GM03348 (cell line): ENCODE data around the gene KCNIP3.
"Not testable (repeated sequence)": the region's sequence is repeated elsewhere in the genome, so short reads cannot be mapped to it uniquely, and the experiment has no call there.

ENCODE experiments used
- DNase-seq: peaks from one replicate; pipeline ENCODE4 v3.0.0; 2012; ENCODE audit warnings: low spot score

The KCNIP3 gene

GRCh38 chr2:95296880-95297487 is at the start of gene KCNIP3:
TSS of gene KCNIP3 (plus strand) at chr2:95297347. CDS start at chr2:95297439, 92 bp downstream.
- DNase-seq = no peak

GRCh38 chr2:95258271-95258670 is 38.9 kb upstream of the KCNIP3 start:
- DNase-seq = peak; percentile 1

DNA sequence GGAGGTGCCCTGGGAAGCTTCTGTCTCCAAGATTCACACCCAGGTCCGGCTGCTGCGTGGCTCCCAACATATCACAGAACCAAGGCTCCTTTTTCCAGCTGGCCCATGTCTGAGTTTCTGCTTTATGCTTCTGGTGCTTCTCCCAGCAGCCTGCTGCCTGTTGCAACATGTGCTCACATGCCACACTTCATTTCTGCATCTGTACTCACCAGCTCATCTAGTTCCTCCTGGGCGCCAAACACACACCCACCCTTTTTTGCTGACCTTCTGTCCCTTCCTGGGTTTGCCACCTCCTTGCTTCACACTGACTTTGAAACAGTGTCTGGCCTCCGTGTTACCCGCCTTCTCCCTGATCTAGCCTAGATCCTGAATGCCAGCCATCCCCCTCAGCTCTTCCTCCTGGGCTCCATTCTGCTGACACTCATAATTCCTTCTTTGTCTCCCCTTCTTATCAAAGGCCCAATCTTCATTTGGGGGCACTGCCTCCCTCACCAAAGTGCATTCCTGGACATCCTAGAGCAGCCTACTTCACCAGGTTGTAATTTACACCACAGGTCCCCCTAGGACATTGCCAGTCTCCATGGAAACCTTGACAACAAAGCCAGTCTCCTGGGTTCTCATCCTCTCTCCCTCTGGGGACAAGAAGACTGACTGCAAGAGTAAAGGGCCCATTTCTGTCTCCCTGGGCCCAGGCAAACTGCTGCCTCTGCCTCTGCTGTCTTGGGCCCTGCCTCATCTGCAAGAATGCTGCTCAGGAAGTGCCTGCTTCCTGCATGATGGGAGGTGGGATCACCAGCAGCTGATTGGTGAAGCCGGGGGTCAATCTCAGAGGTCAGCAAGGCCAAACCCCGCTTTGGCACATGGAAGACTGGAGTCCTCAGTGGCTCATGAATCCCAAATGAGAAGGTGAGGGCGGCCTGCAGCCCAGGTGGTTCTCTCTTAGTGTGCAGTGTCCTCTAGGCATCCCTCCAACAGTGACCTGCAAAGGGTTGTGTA is 36.8 kb upstream of the KCNIP3 start:
- peak; percentile 50 for DNase-seq

- no peak for DNase-seq
These were observed 35.5 kb upstream of the KCNIP3 start for GRCh38 chr2:95261602-95262001.

DNA sequence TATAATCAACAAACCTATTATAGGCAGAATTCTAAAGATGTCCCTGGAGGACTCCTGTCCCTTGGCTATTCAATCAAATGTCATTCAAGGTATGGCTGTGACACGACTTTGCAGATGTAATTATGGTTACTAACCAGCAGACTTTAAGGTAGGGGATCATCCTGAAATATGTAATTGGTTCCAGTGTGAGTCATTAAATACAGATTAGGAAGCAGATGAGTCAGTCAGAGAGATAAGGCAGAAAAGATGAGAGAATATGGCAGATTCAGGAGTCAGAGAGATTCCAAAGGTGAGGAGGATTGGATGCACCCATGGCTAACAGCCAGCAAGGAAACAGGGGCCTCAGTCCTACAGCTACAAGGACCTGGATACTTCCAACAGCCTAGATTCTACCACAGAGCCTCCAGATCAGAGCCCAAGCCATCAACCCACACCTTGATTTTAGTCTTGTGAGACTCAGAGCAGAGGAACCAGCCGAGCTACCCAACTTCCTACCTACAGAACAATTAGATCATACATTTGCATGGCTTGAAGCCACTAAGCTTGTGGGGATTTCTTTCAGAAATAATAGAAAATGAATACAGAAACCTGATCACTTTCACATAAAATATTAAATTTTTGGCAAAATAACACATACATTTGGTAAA is 34.1 kb upstream of the KCNIP3 start:
- DNase-seq = no peak

DNA sequence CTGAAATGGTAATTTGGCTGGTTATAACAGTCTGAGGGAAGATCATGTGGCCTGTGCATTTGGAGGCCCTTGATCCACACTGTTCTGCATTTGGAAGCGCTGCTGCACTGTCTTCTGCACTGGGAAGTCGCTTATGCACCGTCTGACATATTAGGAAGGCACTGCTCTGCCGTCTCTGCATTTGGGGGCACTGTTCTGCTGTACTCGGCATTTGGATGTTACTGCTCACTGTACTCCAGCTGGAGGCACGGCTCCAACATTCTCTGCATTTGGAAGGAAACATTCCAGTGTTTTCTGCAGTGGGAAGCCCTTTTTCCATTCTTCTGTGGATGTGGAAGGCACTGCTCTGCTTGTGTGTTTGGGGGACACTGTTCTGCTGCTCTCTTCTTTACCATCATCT is 32.5 kb upstream of the KCNIP3 start:
- DNase-seq = no peak

- DNase-seq = no peak
These were observed 32.0 kb upstream of the KCNIP3 start for GRCh38 chr2:95265182-95265581.

DNA sequence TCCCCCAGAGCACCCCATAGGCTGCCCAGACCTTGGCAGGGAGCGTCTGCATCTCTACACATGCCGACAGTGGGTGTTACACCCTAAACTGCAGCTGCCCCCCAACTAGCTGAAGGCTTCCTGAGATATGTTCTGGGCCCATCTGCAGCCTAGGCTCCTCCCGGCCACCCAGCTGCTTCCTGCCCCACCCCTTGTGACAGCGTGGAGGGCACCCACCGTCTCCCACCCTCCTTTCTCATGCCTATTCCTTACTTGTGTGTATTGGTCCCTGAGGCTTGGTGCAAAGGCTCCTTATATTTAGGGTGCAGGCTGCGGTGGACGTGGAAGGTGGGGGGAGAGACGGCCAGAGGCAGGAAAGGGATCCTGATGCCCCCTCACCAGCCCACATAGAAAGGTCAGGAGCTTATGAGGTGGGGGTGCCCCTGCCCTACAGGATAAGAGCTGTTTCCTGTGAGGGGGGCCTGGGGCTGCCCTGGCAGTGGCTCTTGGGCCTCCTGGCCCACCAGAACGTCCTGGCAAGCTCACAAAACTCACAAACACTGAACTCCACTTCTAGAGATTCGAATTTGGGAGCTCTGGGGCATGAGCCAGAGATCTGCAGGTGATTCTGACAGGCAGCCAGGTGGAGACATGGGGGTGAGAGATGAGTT is 30.2 kb upstream of the KCNIP3 start:
- DNase-seq = no peak

GRCh38 chr2:95267458-95268210 is 29.5 kb upstream of the KCNIP3 start:
- no peak for DNase-seq

DNA sequence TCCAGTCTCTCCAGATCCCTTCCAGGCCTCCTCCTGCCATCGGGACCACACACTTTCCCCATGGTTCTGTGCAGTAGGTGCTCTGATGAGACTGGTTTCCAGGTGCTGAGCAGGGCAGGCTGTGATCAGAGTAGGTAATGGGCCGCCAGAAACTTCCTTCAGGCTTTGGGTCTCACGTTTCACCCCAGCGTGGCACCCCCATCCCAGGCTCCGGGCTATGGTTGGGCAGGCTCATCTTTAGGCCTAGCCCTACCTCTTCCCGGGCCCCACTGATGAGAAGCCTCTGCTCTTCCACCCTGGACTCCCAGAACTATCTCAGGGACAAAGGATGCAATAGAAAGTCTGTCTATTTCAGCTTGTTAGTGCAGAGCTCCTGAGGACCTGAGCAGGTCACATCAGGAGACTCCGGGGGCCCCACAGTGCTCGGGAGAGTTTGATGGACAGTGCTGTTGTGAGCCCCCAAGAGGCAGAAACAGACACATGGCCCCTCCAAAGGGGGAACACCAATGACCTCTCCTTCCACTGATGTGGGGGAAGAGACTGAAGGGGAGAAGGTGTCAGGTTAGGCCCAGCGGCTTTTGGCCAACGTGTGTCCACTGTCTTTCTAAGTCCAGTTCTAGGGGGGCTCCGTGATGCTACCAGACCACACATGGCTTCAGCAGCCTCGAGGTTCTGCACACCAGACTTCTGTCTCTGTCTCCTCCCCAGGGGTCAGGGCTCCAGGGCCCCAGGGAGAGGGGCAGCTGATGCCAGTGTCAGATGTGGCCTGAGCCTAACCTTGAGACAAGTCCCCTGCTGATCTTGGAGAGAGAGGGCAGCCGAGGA is 28.7 kb upstream of the KCNIP3 start:
- no peak for DNase-seq

DNA sequence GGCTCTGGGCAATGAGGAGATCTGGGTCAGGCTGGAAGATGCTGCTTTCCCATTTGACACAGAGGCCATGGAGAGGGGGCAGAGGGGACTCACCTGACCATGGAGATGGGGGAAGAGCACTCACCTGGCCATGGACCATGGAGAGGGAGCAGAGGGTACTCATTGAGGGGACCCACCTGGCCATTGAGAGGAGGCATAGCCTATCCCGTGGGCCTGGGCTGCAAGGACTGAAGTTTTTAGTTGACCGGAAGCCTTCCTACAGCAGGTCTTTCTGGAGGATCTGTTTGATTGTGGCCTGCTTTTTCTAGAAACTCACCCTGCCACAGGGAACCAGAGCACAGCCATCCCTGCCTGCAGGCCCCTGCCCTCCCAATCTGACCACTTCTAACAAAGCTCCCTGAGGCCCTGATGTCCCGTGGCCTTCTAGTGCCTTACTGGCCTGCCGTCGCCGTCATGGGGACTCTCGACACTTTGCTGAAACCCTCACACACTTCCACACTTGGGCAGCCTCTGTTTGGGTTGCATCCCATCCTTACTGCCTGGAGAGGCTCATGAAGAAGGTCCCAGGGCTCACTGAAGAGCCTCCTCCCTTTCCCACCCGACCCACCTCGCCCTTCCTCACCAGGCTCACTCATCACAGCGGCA is 28.0 kb upstream of the KCNIP3 start:
- no peak for DNase-seq

- not testable (repeated sequence) for DNase-seq
These were observed 27.4 kb upstream of the KCNIP3 start for GRCh38 chr2:95269745-95270144.

DNA sequence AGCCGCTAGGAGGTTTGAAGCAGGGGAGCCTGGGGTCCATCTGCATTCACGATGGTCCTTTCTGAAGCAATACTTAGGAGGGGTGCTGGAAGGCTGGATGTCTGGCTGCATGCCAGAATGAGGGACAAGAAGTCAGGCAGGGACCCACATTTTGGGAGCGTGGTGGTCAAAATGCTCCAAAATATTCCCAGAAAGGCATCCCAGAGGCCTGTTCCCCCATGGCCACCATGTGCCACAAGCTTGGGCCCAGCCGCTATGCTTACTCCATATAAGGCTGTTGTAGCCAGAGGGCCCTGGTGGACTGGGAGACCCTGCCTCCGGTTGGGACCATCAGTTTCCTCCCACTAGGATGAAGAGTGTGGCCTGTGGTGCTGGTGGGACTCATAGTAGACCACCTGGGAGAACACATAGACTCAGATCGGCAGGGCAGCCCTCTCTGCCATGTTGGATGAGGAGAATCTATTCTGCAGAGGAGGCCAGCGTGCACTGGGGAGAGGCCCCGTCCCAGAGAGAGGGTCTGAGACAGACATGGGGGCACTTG is 26.5 kb upstream of the KCNIP3 start:
- no peak for DNase-seq

DNA sequence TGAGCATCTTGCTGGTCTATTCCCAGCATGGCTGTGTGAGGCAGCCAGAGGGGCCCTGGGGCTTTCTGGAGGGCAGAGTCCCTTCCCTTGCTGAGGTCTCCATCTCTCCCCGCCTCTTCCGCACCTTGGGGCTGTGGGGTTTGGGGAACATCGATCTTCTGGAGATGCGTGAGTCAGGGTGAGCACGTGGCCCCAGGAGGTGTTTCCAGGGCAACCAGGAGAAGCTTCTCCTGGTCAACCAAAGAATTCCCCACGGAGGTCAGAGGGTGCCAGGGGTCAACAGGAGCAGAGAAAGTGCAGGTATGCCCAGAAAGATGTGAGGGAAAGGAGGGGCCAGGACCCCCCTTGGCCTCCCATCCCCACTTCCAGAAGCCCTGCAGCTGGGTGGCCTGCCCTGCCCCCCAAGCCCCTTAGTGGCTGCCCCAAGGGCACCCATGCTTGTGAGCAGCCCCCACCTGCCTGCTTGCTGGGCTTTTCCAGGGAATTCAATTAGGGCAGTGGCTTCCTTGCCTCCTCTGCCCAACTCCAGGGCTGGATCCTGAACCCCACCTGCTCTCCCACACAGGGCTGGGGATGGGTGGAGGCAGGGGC is 25.7 kb upstream of the KCNIP3 start:
- no peak for DNase-seq

DNA sequence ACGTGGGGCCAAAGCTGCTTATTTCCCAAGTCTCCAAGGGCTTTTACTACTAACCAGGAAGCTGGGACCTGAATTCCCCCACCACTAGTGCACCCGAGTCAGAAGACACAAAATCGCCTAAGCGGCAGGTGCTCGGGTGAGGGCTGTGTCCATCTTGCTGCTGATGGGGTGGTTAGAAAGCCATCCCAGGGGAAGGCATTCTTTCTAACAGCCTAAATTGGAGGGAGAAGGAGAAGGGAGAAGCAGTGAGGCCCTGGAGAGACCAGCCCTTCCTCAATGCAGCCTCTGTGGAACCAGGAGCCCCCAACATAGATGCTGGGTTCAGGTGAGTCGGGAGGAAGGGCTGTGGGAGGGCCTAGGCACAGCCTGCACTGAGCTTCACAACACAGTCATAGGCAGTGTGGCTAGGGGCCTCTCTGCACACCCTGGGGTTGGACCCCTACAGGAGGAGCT is 24.8 kb upstream of the KCNIP3 start:
- no peak for DNase-seq

GRCh38 chr2:95272781-95273180 is 24.4 kb upstream of the KCNIP3 start:
- no peak for DNase-seq

DNA sequence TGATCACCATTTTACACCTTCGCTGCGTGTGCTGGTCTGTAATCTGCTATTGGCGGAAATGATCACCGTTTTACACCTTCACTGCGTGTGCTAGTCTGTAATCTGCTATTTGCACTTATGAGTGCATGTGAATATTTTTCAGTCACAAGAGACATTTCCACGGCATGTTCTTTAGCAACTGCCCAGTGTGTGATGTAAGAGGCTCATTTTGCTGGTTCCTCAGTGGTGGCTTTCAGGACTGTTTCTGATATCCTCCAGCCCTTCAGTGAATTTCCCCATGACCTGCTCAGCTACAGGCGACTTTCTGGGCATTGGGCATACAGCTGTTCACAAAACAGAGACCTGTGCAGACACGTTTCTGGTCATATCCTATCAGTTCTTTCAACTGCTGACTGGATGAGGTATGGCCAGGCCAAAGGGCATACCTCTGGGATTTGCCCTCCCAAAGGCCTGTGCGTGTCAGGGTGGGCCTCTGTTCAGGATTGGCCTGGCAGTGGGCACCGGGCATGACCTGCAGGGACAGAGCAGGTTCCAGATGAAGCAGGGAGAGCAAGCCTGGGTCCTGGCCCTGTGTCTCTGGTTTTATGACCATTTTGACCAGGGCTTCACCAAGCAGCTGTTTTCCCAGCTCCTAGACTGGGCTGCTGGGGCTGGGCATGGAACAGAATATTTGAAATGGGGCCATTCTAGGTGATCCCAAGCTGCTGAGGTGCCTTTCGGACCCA is 23.4 kb upstream of the KCNIP3 start:
- DNase-seq = no peak

DNA sequence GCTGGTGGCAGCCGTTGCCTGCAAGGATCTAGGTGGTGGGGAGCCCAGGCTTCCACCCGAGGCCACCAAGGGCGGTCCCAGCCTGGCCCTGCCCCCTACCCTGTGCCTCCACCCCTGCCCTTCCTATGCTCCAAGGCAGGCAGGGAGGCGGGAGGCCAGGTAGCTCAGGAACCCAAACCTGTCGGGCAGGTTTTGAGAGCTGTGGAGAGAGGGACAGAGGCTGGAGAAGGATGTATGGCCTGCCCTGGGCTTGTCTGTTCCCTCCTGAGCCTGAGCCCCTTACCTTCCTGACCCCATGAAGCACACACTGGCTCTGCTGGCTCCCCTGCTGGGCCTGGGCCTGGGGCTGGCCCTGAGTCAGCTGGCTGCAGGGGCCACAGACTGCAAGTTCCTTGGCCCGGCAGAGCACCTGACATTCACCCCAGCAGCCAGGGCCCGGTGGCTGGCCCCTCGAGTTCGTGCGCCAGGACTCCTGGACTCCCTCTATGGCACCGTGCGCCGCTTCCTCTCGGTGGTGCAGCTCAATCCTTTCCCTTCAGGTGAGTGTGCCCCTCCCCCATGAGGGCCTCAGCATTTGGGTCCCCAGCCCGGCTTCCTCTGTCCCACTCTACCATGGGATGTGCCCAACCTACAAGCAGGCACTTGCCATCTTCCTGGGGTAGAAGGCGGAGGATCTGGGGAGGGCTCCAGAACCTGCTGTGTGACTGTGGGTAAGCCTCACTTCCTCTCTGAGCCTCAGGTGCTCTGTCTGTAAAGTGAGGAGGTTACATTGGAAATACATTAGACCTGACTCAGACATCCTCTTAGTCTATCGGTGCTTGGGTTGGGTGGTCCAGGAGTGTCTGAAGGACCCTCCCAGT is 22.6 kb upstream of the KCNIP3 start, which contains the start of gene PROM2:
TSS of gene PROM2 (plus strand) at position 159 of the 860 bp plus-strand sequence. CDS start at position 296, 137 bp downstream.
- DNase-seq = no peak
